ENCODE measurements around the gene CARS2. TPM values are rescaled to one million over a fixed set of nuclear protein-coding genes. Genes with fewer than 3 reads are reported as not detected.

The CARS2 gene
- total and polyA plus RNA-seq, 2 of the 8 experiments (the other 6 are each of a cell fraction or from before 2014, with no cell fraction given): 47.7 to 55.9 TPM

- WGBS, 2 experiments (ENCODE audit: extremely low coverage in 1 of 2, insufficient coverage in 1 of 2, insufficient read length in 1 of 2, insufficient replicate concordance in 2 of 2, low coverage in 1 of 2, low lambda C conversion rate in 2 of 2, missing lambda C conversion rate in 1 of 2): 91% methylated on average over 9 of the region's 9 CpGs; no CpG with 5 or more reads in 1 of the 2 experiments
- Histone ChIP-seq H2BK12ac (ENCODE audit: low read depth, low read length) (no peak overlapping the region), H3K9ac (replicated peaks in 1 of 4; ENCODE audit: extremely low read depth in 1 of 4, low read depth in 3 of 4, low read length in 3 of 4) (no peak overlapping the region), H4K91ac (replicated peaks; ENCODE audit: insufficient read length, low read length) (no peak overlapping the region), H3K27me3 (replicated peaks in 1 of 4; ENCODE audit: control insufficient read depth in 3 of 4, extremely low read depth in 1 of 4, insufficient read depth in 3 of 4, low read length in 3 of 4) (no peaks in the 10 kb centered on the region; a peak in 1 of 7 replicates), H2BK120ac (replicated peaks; ENCODE audit: low read depth, low read length) (no peak overlapping the region), H3K14ac (ENCODE audit: insufficient read length) (no peak overlapping the region), H3K56ac (replicated peaks; ENCODE audit: insufficient read length, low read depth, low read length) (no peak overlapping the region), H3K27ac (ENCODE audit: low read depth, low read length) (no peak overlapping the region), H4K8ac (ENCODE audit: extremely low read depth, insufficient read depth, low read length) (no peak overlapping the region), H3K18ac (ENCODE audit: extremely low read depth, low read length) (no peak overlapping the region), H2AFZ (ENCODE audit: low read length) (no peak overlapping the region), H3K4me1 (replicated peaks in 1 of 4; ENCODE audit: control insufficient read depth in 3 of 4, insufficient read depth in 4 of 4, low read length in 3 of 4) (peaks cover 5 to 16% (median 8%) of the 10 kb centered on the region in 4 experiments; a peak in 6 of 7 replicates), H2BK5ac (ENCODE audit: low read depth, low read length) (no peak overlapping the region), H3K36me3 (ENCODE audit: control insufficient read depth in 2 of 4, insufficient read depth in 4 of 4, low read length in 3 of 4) (peaks cover 0 to 12% (median 4%) of the 10 kb centered on the region in 4 experiments; a peak in 3 of 8 replicates), H3K23me2 (ENCODE audit: low read depth, low read length) (peaks cover 7% of the 10 kb centered on the region; the same call in 1 of the 2 replicates), H3K4me3 (ENCODE audit: extremely low read depth in 1 of 4, insufficient read depth in 2 of 4, low read depth in 3 of 4, low read length in 4 of 4) (no peak overlapping the region), H2BK20ac (ENCODE audit: low read length) (no peak overlapping the region), H3K79me2 (ENCODE audit: control insufficient read depth in 1 of 2, insufficient read depth in 2 of 2, low read length in 2 of 2) (peaks cover 16 to 75% of the 10 kb centered on the region in 2 experiments), H4K20me1 (replicated peaks in 1 of 2; ENCODE audit: control insufficient read depth in 1 of 2, insufficient read depth in 2 of 2, low read length in 2 of 2) (peaks cover 18% of the 10 kb centered on the region in 2 experiments), H3K79me1 (ENCODE audit: low read depth, low read length) (peaks cover 15% of the 10 kb centered on the region), H3K4ac (replicated peaks; ENCODE audit: insufficient read length, low read depth, low read length) (no peak overlapping the region), H3K9me3 (ENCODE audit: insufficient read depth in 2 of 2, low read depth in 1 of 2, low read length in 1 of 2) (no peaks in the 10 kb centered on the region), H3K23ac (ENCODE audit: insufficient read length) (no peak overlapping the region), H2AK5ac (ENCODE audit: low read depth, low read length) (no peak overlapping the region), H2BK15ac (ENCODE audit: low read length) (no peak overlapping the region), H3K4me2 (ENCODE audit: insufficient read depth in 1 of 2, low read depth in 2 of 2, low read length in 2 of 2) (no peak overlapping the region), H4K5ac (ENCODE audit: insufficient read length, low read depth, low read length) (no peak overlapping the region)
- ChIA-PET POLR2A (ENCODE audit: partially characterized antibody) (interaction anchor here (0.6 to 1.9 kb wide), 3 partner anchors 9 to 149 kb away, joined by 3 to 6 read pairs (median 4); no protein-coding TSS in a partner anchor), CTCF (ENCODE audit: partially characterized antibody) (interaction anchor here (0.9 to 1.5 kb wide), 7 partner anchors 10 to 163 kb away, joined by 3 to 7 read pairs (median 4); no protein-coding TSS in a partner anchor)
- DNase-seq (ENCODE audit: low read depth in 1 of 2, low spot score in 2 of 2) (no peak), FAIRE-seq (no peak)
- no peak for TF ChIP-seq CEBPB (IDR thresholded peaks at IDR 0.05; ENCODE audit: low read depth, low read length)
- no peak for TF ChIP-seq GTF2F1 (IDR thresholded peaks at IDR 0.05; ENCODE audit: borderline replicate concordance, low read depth, low read length)
- TF ChIP-seq KDM1A (IDR thresholded peaks at IDR 0.05; ENCODE audit: borderline replicate concordance, low read length): no peak
- no peak for TF ChIP-seq EZH2 (IDR thresholded peaks at IDR 0.05; ENCODE audit: low read depth, low read length, severe bottlenecking)
- TF ChIP-seq KDM4A (IDR thresholded peaks at IDR 0.05; ENCODE audit: low read depth, low read length, severe bottlenecking): no peak
- TF ChIP-seq JUND (IDR thresholded peaks at IDR 0.05; ENCODE audit: low read length): no peak
- TF ChIP-seq TAF7 (optimal IDR thresholded peaks at IDR 0.05; ENCODE audit: borderline replicate concordance, low read depth, low read length): no peak
- TF ChIP-seq TEAD4 (IDR thresholded peaks at IDR 0.05; ENCODE audit: low read depth, low read length): no peak
- TF ChIP-seq HDAC6 (IDR thresholded peaks at IDR 0.05; ENCODE audit: low read depth, low read length): no peak
- TF ChIP-seq MAX (IDR thresholded peaks at IDR 0.05): no peak
- TF ChIP-seq RBBP5 (IDR thresholded peaks at IDR 0.05; ENCODE audit: borderline replicate concordance, low read depth, low read length): no peak
- no peak for TF ChIP-seq ZNF274 (IDR thresholded peaks at IDR 0.05; ENCODE audit: borderline replicate concordance, extremely low read depth, low read length)
- TF ChIP-seq RNF2 (IDR thresholded peaks at IDR 0.05; ENCODE audit: borderline replicate concordance, low read depth, low read length, missing control alignments, poor library complexity, severe bottlenecking): no peak
Measured at GRCh38 chr13:110618780-110619179, 87.1 kb downstream of the CARS2 start.

All from H1 (cell line).